HEK293 (cell line): ENCODE measurements around the gene CC2D1A.

Experiments used
- CTCF ChIP-seq: fragments of 450-650 bp; formaldehyde crosslinking; IDR thresholded peaks from 2 replicates; pipeline ENCODE4 v1.5.1; 2016; ENCODE audit warnings: missing biosample characterization, missing genetic modification characterization
- GFI1B ChIP-seq: fragments of 450-650 bp; formaldehyde crosslinking; IDR thresholded peaks from 2 replicates; pipeline ENCODE4 v1.5.1; 2016; ENCODE audit warnings: missing biosample characterization, missing genetic modification characterization
- GLI2 ChIP-seq: fragments of 450-650 bp; formaldehyde crosslinking; IDR thresholded peaks from 2 replicates; pipeline ENCODE4; 2017; ENCODE audit warnings: missing biosample characterization, missing genetic modification characterization, low read depth, borderline replicate concordance
- KLF1 ChIP-seq: fragments of 450-650 bp; formaldehyde crosslinking; IDR thresholded peaks from 2 replicates; pipeline ENCODE4 v1.5.1; 2016; ENCODE audit warnings: missing biosample characterization, missing genetic modification characterization
- KLF10 ChIP-seq: fragments of 450-650 bp; IDR thresholded peaks from 2 replicates; pipeline ENCODE4 v1.5.1; 2018; ENCODE audit warnings: missing biosample characterization, mild to moderate bottlenecking, missing genetic modification characterization
- PRDM2 ChIP-seq: fragments of 450-650 bp; formaldehyde crosslinking; IDR thresholded peaks from 2 replicates; pipeline ENCODE4 v1.5.1; 2016; ENCODE audit warnings: missing biosample characterization, missing genetic modification characterization, borderline replicate concordance
- PRDM6 ChIP-seq: fragments of 450-650 bp; formaldehyde crosslinking; IDR thresholded peaks from 2 replicates; pipeline ENCODE4 v1.5.1; 2017; ENCODE audit warnings: missing biosample characterization, missing genetic modification characterization
- ZBTB11 ChIP-seq: fragments of 450-650 bp; formaldehyde crosslinking; conservative IDR thresholded peaks from 2 replicates; pipeline ENCODE4 v1.5.1; 2016; ENCODE audit warnings: low read depth, missing biosample characterization, missing genetic modification characterization
- ZNF114 ChIP-seq: fragments of 450-650 bp; formaldehyde crosslinking; IDR thresholded peaks from 2 replicates; pipeline ENCODE4 v1.5.0; 2017; ENCODE audit warnings: missing biosample characterization, missing genetic modification characterization
- ZNF138 ChIP-seq: fragments of 450-650 bp; formaldehyde crosslinking; IDR thresholded peaks from 2 replicates; pipeline ENCODE4 v1.5.1; 2016; ENCODE audit warnings: missing biosample characterization, missing genetic modification characterization, borderline replicate concordance
- ZNF214 ChIP-seq: fragments of 450-650 bp; formaldehyde crosslinking; IDR thresholded peaks from 2 replicates; pipeline ENCODE4 v1.5.1; 2017; ENCODE audit warnings: missing biosample characterization, mild to moderate bottlenecking, missing genetic modification characterization, borderline replicate concordance
- ZNF221 ChIP-seq: fragments of 450-650 bp; formaldehyde crosslinking; IDR thresholded peaks from 2 replicates; pipeline ENCODE4 v1.5.1; 2017; ENCODE audit warnings: missing biosample characterization, missing genetic modification characterization, borderline replicate concordance
- ZNF266 ChIP-seq: fragments of 450-650 bp; formaldehyde crosslinking; IDR thresholded peaks from 2 replicates; pipeline ENCODE4 v1.5.1; 2016; ENCODE audit warnings: missing biosample characterization, missing genetic modification characterization, low read depth
- ZNF404 ChIP-seq: fragments of 450-650 bp; formaldehyde crosslinking; IDR thresholded peaks from 2 replicates; pipeline ENCODE4 v1.5.1; 2017; ENCODE audit warnings: missing biosample characterization, missing genetic modification characterization
- ZNF518A ChIP-seq: fragments of 450-650 bp; formaldehyde crosslinking; conservative IDR thresholded peaks from 2 replicates; pipeline ENCODE4 v1.5.1; 2016; ENCODE audit warnings: low read depth, missing biosample characterization, missing genetic modification characterization
- ZNF561 ChIP-seq: fragments of 450-650 bp; IDR thresholded peaks from 2 replicates; pipeline ENCODE4 v1.5.1; 2018; ENCODE audit warnings: missing biosample characterization, missing genetic modification characterization, borderline replicate concordance
- ZNF768 ChIP-seq: fragments of 450-650 bp; formaldehyde crosslinking; IDR thresholded peaks from 2 replicates; pipeline ENCODE4 v1.5.1; 2018; ENCODE audit warnings: missing biosample characterization, mild to moderate bottlenecking, missing genetic modification characterization
- ZSCAN16 ChIP-seq: fragments of 450-650 bp; formaldehyde crosslinking; IDR thresholded peaks from 2 replicates; pipeline ENCODE4 v1.5.1; 2016; ENCODE audit warnings: missing biosample characterization, missing genetic modification characterization

Gene CC2D1A

GRCh38 chr19:13952154-13952930, 46.3 kb downstream of the CC2D1A start, which contains the start of gene DCAF15 (continued):
- TF ChIP-seq GLI2 (tag by site-specific recombination) (no peak), PRDM2 (no peak), CTCF (tag by site-specific recombination) (no peak), ZNF214 (tag by site-specific recombination) (no peak), PRDM6 (tag by site-specific recombination) (no peak), KLF10 (tag by site-specific recombination) (peak; percentile 57; the same call in 1 of the 2 replicates), ZSCAN16 (no peak), ZNF221 (no peak), GFI1B (tag by site-specific recombination) (no peak), ZNF114 (no peak), KLF1 (tag by site-specific recombination) (peak; percentile 70), ZNF768 (tag by site-specific recombination) (no peak), ZNF518A (tag by site-specific recombination) (no peak), ZNF561 (tag by site-specific recombination) (no peak), ZNF138 (tag by site-specific recombination) (no peak), ZBTB11 (no peak; the same call in 1 of the 2 replicates), ZNF404 (tag by site-specific recombination) (no peak), ZNF266 (no peak)
